HepG2 (cell line): ENCODE measurements around the gene JADE2. TPM values are rescaled to one million over a fixed set of nuclear protein-coding genes. Genes with fewer than 3 reads are reported as not detected.

Experiments
- ARID5B ChIP-seq: IDR thresholded peaks from 2 replicates; pipeline ENCODE4 v1.4.0; 2020; ENCODE audit warnings: mild to moderate bottlenecking, missing genetic modification reagents
- ARNTL ChIP-seq: sonication (generic); formaldehyde crosslinking; IDR thresholded peaks from 2 replicates; pipeline ENCODE4 v1.4.0; 2020; ENCODE audit warnings: mild to moderate bottlenecking, missing genetic modification reagents
- CREBL2 ChIP-seq: sonication (generic); formaldehyde crosslinking; IDR thresholded peaks from 2 replicates; pipeline ENCODE4 v1.8.1; 2023; ENCODE audit warnings: missing genetic modification reagents, mild to moderate bottlenecking, borderline replicate concordance
- E2F2 ChIP-seq: sonication (generic); formaldehyde crosslinking; IDR thresholded peaks from 2 replicates; pipeline ENCODE4 v1.4.0; 2020; ENCODE audit warnings: missing genetic modification reagents, borderline replicate concordance
- FOXO1 ChIP-seq: sonication (generic); formaldehyde crosslinking; IDR thresholded peaks from 2 replicates; pipeline ENCODE4 v1.4.0; 2020; ENCODE audit warnings: missing genetic modification reagents
- MIER2 ChIP-seq: IDR thresholded peaks from 2 replicates; pipeline ENCODE4 v1.6.1; 2016; ENCODE audit warnings: missing biosample characterization, missing genetic modification reagents
- NFIC ChIP-seq: IDR thresholded peaks from 2 replicates; pipeline ENCODE4 v1.6.1; 2012; ENCODE audit warnings: mild to moderate bottlenecking, low read length, inconsistent platforms
- NR3C1 ChIP-seq: sonication (generic); formaldehyde crosslinking; IDR thresholded peaks from 2 replicates; pipeline ENCODE4 v1.4.0; 2020; ENCODE audit warnings: missing genetic modification reagents
- TCF7 ChIP-seq: sonication (generic); IDR thresholded peaks from 2 replicates; pipeline ENCODE4 v1.6.1; 2016; ENCODE audit warnings: antibody characterized with exemption, low read depth
- ZFX ChIP-seq: sonication (generic); formaldehyde crosslinking; IDR thresholded peaks from 2 replicates; pipeline ENCODE4 v1.4.0; 2020; ENCODE audit warnings: mild to moderate bottlenecking, low read depth, missing genetic modification reagents, moderate library complexity
- ZMAT5 ChIP-seq: sonication (generic); formaldehyde crosslinking; IDR thresholded peaks from 2 replicates; pipeline ENCODE4 v1.5.0; 2020; ENCODE audit warnings: mild to moderate bottlenecking, low read depth, missing genetic modification reagents, borderline replicate concordance
- ZNF101 ChIP-seq: sonication (generic); formaldehyde crosslinking; IDR thresholded peaks from 2 replicates; pipeline ENCODE4 v1.4.0; 2020; ENCODE audit warnings: mild to moderate bottlenecking, low read depth, missing genetic modification reagents, borderline replicate concordance
- ZNF207 ChIP-seq: fragments of 450-650 bp; IDR thresholded peaks from 2 replicates; pipeline ENCODE4 v1.6.1; 2016; ENCODE audit warnings: antibody characterized with exemption, borderline replicate concordance
- ZNF572 ChIP-seq: sonication (generic); formaldehyde crosslinking; IDR thresholded peaks from 2 replicates; pipeline ENCODE4 v1.5.1; 2020; ENCODE audit warnings: mild to moderate bottlenecking, missing genetic modification reagents
- ZNF781 ChIP-seq: sonication (generic); formaldehyde crosslinking; IDR thresholded peaks from 2 replicates; pipeline ENCODE4 v1.5.1; 2020; ENCODE audit warnings: borderline replicate concordance, mild to moderate bottlenecking, missing genetic modification reagents; ENCODE audit errors: not compliant biosample characterization
- polyA plus RNA-seq, 8 experiments: library from polyadenylated mRNA; depleted of rRNA in 3 of 8; stranded (reverse) in 7 of 8; unstranded in 1 of 8; fragments of >200 nt; fragmentation: Illumina TruSeq in 4 of 8; extraction: Trizol in 4 of 8; gene quantifications; 2 replicates each; pipeline versions ENCODE4 v1.2.1 to v1.2.3, GENCODE V29; 2011 to 2016; ENCODE audit warnings: low read depth in 4 of 8, missing spikeins in 1 of 8, mixed read lengths in 1 of 8; ENCODE audit not compliant: insufficient read depth in 1 of 8
- total RNA-seq, 5 experiments: library from RNA; depleted of rRNA; stranded (reverse); fragments of >200 nt; fragmentation: Illumina TruSeq; extraction: Trizol; gene quantifications; 2 replicates each; pipeline ENCODE4 v1.2.3, GENCODE V29; 2016; ENCODE audit warnings: low read depth in 1 of 5

JADE2 gene
- total and polyA plus RNA-seq, 2 of the 13 experiments (the other 11 are each of a cell fraction or from before 2014, with no cell fraction given) = 7.5 to 15.1 TPM

- no peak for TF ChIP-seq ZNF781 (CRISPR knock-in tag)
- no peak for TF ChIP-seq NR3C1
- no peak for TF ChIP-seq CREBL2
- TF ChIP-seq ZMAT5 (CRISPR knock-in tag) = no peak
- no peak for TF ChIP-seq FOXO1
- TF ChIP-seq E2F2 (CRISPR knock-in tag) = no peak
- no peak for TF ChIP-seq ZNF572 (CRISPR knock-in tag)
- TF ChIP-seq ZFX = peak; percentile 36; the same call in 1 of the 2 replicates
- TF ChIP-seq ZNF101 (CRISPR knock-in tag) = no peak
- no peak for TF ChIP-seq ZNF207
- no peak for TF ChIP-seq ARID5B (CRISPR knock-in tag)
- 0 out of 2 replicates have a peak, but pooled peaks have one; percentile 22 for TF ChIP-seq ARNTL
- peak; percentile 94 for TF ChIP-seq MIER2 (CRISPR knock-in tag)
- TF ChIP-seq TCF7 = no peak
- TF ChIP-seq NFIC = no peak
These were observed 16.4 kb downstream of the JADE2 start (continued) for GRCh38 chr5:134541736-134542376.
